AG04449 (cell line): ENCODE results near the gene IFT43.

ENCODE experiments used
- CTCF ChIA-PET: fragments of 350-600 bp; formaldehyde crosslinking; extraction: SDS; loops from one replicate; lab custom pipeline; 2021; ENCODE audit warnings: antibody characterized with exemption; lab: Yijun Ruan, JAX
- POLR2A ChIA-PET: fragments of 400-600, 350-600 bp; formaldehyde crosslinking; extraction: SDS; loops from one replicate; lab custom pipeline; 2020; ENCODE audit warnings: antibody characterized with exemption, inconsistent platforms; lab: Yijun Ruan, JAX
- DNase-seq: peaks from one replicate; pipeline ENCODE4 v3.0.0-alpha.2; 2010; ENCODE audit warnings: low read depth, low spot score
- H3K4me3 ChIP-seq: 2 replicates; pipeline ENCODE4 v1.5.1; 2011; ENCODE audit warnings: low read depth, mild to moderate bottlenecking, control low read depth, low read length
- CTCF ChIP-seq: IDR thresholded peaks from one replicate; pipeline ENCODE4 v1.5.1; 2011; ENCODE audit warnings: mild to moderate bottlenecking, moderate library complexity, low read length, control low read depth, inconsistent platforms; ENCODE audit not compliant: insufficient read depth; ENCODE audit errors: missing control alignments

Gene IFT43

DNA sequence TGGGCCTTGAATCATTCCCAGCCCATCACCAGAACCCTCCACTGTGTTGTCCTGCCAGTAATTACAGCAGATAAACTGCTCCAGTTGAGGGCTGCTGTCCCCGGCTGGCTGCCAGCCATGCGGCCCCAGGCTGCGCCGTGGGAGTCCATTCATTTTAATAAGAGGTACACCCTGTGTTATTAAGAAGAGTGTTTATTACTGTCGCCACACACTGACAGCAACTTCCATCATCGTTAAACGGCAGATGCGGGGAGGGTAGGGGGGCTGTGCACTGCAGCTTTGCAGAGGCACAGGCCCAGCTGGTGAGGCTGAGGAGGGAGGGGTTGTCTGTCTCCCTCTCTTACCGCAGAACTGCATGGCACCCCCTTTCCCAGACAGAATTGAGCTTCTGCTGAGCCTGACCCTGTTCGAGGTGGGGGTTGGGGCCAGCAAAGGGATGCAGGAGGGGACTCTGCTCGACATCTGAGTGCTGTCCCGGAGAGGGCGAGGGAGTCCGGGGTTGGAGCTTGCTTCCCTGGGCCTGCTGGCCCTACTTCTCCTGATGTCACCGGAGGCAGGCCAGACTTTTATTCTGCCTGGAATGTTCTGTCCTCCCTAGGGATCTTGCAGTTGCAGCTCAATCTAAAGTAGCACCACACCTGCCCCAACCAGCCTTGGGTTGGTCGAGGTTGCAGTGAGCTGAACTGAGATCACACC is 132.4 kb downstream of the IFT43 start:
- ChIA-PET CTCF (no interaction called here), POLR2A (interaction anchor here (0.7 kb wide), 1 partner anchor 136 kb away, joined by 3 read pairs; no protein-coding TSS in a partner anchor)
- DNase-seq = no peak
- no peak for TF ChIP-seq CTCF
- no peak overlapping the region for H3K4me3 ChIP-seq

GRCh38 chr14:76118594-76118993 is 133.0 kb downstream of the IFT43 start:
- no peak for DNase-seq
- CTCF ChIA-PET = no interaction called here
- POLR2A ChIA-PET = interaction anchor here (0.7 kb wide), 1 partner anchor 135 kb away, joined by 3 read pairs; no protein-coding TSS in a partner anchor
- no peak overlapping the region for H3K4me3 ChIP-seq
- TF ChIP-seq CTCF = no peak

- no peak for TF ChIP-seq CTCF
- POLR2A ChIA-PET = no interaction called here
- H3K4me3 ChIP-seq = no peak overlapping the region
- CTCF ChIA-PET = interaction anchor here (1.1 kb wide), 1 partner anchor 18 kb away, joined by 3 read pairs; no protein-coding TSS in a partner anchor
- DNase-seq = no peak
Observed at GRCh38 chr14:76121089-76121748, 135.7 kb downstream of the IFT43 start.

DNA sequence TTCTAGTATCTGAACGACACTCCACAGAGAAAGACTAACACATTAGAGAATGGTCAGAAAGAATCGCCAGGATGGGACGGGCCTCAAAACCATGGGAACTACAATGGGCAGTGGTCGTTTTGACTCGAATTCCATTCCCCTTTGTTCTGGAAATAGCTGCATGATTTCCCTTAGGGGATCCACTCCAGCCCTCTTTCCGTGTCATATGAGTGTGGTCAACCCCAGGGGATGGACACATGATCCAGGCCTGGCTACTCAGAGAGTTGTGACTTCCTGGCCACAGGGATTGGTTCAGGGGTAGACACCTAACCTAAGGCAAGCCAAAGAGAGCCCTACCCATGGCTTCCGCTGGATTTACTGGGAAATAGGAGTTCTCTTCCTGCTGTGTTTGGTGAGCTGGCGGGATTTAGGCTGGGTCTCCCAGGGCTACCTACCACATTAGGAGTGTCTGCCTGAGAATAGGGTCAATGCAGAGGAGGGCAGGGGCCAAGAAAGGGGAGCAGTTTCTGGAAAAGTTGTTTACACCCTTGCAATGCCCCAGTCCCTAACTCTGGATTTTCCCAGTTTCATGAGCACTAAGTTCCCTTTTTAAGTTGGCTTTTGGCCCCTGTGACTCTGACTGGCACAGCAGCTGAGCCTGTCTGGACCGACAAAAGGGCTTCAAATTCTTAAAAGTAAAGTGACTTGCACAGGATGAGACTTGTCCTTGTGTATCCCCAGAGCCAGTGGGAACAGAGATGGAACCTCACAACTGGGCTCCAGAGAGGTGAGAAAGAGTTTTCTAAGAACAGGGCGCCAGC is 138.1 kb downstream of the IFT43 start:
- ChIA-PET CTCF (no interaction called here), POLR2A (no interaction called here)
- TF ChIP-seq CTCF = no peak
- no peak overlapping the region for H3K4me3 ChIP-seq
- DNase-seq = no peak

GRCh38 chr14:76125511-76125910 is 139.9 kb downstream of the IFT43 start:
- POLR2A ChIA-PET = no interaction called here
- DNase-seq = no peak
- TF ChIP-seq CTCF = no peak

GRCh38 chr14:76126076-76126475 is 140.5 kb downstream of the IFT43 start:
- ChIA-PET POLR2A (no interaction called here), CTCF (no interaction called here)
- TF ChIP-seq CTCF = no peak
- no peak overlapping the region for H3K4me3 ChIP-seq
- DNase-seq = no peak

More at GRCh38 chr14:76125511-76125910, 139.9 kb downstream of the IFT43 start:
- no peak overlapping the region for H3K4me3 ChIP-seq
- CTCF ChIA-PET = no interaction called here
